H54 (cell line): ENCODE results near the gene RPL32.
"Not testable (repeated sequence)": the region's sequence is repeated elsewhere in the genome, so short reads cannot be mapped to it uniquely, and the experiment has no call there.

Experiments used
- DNase-seq: peaks from one replicate; pipeline ENCODE4 v3.0.0; 2011; ENCODE audit warnings: low spot score, mixed read lengths; ENCODE audit not compliant: insufficient read length
- FAIRE-seq: peaks from 3 replicates; lab custom pipeline; 2011; peaks lifted over from hg19 to GRCh38; lab: Jason Lieb, UNC
- POLR2A ChIP-seq: IDR thresholded peaks from 2 replicates; pipeline ENCODE4 v1.6.1; 2011; ENCODE audit warnings: low read depth, mild to moderate bottlenecking, low read length

RPL32 gene

DNA sequence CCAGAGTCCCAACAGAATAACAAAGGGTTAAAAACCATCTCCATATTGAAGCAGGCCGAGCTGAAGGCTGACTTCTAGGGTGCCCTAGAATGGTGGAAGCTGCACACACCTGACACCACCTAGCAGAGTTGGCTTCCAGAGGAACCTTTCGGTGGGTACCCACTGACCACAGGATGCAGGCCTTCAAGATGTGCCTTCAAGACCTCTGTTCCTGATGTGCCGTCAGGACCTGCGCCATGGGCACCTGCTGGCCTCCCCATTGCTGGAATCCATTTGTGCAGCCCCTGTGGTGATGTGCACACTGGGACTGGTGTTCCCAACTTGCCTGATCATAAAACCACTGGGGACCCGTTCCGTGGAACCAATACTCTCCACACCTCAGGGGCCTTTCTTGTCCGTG lies 35.7 kb upstream of the RPL32 start:
- FAIRE-seq = no peak
- DNase-seq = no peak
- TF ChIP-seq POLR2A = no peak

DNA sequence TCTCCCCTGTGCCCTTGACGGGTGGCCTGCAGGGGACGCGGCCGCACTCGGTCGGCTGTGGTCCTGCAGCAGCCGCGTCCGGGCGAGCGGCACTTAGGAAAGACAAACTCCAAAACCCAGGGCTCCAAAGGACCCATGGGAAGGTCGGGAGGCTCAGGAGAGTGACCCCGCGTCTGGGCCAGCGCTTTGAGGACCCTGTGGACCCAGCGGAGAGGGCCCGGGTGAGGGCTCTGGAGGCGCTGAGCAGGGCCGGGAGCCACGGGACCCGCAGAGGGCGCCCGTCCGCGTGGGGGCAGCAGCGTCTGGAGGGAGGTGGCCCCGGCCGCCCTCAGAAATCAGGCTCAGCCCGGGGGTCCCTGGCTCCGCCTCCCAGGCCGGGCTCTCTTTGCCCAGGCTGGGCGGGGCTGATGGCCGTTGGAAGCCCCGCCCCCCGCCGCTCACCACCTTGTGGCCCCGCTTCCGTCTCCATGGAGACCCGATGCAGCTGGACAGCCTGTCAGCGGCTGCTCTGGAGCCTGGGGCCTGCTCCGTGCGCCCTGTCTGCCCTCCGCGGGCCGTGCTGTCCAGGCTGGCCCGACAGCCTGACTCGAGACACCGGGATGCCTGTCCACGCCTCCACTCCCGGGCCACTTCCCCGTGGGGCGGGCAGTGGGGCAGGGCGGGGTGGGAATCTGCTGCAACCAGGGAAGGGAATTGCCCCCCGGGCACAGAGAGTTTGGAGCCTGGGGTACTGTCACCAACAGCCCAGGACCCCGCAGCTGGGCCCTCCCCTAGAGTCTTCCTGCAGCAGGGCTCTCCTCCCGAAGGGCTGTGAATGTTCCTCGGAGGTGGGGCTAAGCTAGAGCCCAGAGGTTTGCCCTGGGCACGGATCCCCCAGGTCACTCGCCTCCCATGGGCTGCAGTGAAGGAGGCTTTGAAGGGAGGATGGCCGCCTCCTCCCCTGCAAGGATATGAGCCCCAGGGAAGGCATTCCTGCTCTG lies 34.8 kb upstream of the RPL32 start:
- TF ChIP-seq POLR2A = no peak
- FAIRE-seq (no peak), DNase-seq (no peak)

DNA sequence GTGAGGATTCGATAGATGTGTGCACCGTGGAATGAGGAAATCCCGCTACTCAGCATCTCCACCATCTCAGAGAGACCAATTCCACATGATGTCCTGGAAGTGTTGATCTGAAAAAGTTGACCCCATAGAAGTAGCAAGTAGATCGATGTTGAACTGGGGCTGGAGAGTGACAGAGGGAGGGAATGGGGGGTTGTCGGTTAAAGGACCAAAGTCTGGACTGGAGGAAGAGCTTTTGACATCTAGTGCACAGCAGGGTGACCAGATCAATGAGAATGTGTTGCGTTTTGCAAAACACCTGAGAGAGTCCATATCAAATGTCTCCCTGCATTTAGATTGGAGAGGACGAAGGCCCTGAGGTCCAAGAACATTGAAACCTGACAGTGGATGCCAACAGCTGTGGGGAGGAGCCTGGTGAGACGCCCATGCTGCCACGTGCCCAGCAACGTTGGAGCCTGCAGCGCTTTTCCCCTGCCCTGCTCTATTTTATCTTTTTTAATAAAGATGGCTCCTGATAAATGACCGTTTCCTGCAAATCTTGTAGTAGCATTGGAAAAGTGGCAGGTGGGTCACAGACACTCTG lies 30.1 kb upstream of the RPL32 start:
- TF ChIP-seq POLR2A = no peak
- FAIRE-seq = no peak
- DNase-seq = no peak

DNA sequence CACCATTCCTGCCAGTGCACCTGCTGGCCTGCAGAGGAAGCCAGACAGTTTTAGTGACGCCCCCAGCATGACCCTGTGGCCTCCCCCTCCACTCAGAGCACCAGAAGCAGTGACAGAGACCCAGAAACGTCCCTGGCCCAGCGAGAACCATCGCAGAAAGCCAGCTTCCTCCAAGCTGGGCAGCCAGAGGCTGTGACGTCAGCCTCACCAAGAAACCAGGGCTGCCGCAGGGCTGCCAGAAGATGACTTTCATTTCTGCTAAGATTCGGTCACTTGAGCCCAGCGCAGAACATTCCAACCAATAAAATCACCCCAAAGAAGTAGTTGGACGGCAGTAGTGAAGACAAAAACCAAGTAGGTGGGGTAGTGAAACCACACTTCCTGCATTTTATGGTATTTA lies 29.6 kb upstream of the RPL32 start:
- DNase-seq (peak; percentile 49), FAIRE-seq (no peak)
- TF ChIP-seq POLR2A = no peak

GRCh38 chr3:12869035-12869621 lies 27.8 kb upstream of the RPL32 start:
- no peak for DNase-seq
- FAIRE-seq = no peak
- no peak for TF ChIP-seq POLR2A

DNA sequence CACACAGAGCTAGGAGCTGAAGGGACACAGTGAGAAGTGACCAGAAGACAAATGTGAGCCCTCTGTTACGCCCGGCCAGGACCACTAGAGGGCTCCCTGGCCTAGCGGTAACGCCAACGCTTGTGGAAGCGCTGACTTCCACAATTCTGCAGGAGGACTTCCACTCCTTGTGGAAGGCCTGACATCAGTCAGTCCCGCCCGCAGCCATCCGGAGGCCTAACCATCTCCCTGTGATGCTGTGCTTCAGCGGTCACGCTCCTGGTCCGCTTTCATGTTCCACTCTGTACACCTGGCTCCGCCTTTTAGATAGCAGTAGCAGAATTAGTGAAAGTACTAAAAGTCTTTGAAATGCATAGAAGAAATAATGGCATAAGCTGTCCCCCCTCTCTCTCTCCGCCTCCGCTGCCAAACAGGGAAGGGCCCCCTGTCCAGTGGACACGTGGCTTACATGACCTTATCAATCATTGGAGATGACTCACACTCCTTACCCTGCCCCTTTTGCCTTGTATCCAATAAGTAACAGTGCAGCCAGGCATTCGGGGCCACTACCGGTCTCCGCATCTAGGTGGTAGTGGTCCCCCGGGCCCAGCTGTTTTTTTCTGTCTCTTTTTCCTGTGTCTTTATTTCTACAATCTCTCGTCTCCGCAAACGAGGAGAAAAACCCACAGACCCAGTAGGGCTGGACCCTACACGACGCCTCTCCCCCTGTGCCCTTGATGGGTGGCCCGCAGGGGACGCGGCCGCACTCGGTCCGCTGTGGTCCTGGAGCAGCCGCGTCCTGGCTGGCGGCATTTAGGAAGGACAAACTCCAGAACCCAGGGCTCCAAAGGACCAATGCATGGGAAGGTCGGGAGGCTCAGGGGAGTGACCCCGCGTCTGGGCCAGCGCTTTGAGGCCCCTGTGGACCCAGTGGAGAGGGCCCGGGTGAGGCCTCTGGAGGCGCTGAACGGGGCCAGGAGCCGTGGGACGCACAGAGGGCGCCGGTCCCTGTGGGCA lies 27.0 kb upstream of the RPL32 start:
- TF ChIP-seq POLR2A = no peak
- FAIRE-seq (peak; percentile 60), DNase-seq (peak; percentile 89)

- TF ChIP-seq POLR2A = no peak
- FAIRE-seq = no peak
- DNase-seq = no peak
Observed at GRCh38 chr3:12866836-12867235, 25.5 kb upstream of the RPL32 start.

GRCh38 chr3:12865271-12865670 lies 23.9 kb upstream of the RPL32 start:
- DNase-seq (no peak), FAIRE-seq (no peak)
- TF ChIP-seq POLR2A = no peak

DNA sequence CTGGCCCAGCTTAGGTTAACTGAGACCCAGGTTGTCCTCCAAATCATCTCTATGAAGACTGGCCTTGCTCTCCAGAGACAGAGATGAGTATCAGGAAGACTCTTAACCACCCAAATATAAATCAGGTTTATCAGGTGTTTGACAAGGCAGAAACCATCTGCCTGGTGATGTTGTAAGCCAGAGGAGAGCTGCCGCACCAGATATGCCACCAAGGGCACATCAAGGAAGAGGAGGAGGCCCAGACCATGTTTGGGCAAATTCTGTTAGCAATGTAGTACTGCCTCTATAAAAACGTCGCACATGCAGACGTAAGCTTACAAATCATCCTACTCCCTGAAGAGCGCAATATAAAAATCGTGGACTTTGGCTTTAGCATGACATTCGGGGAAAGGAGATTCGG lies 21.0 kb upstream of the RPL32 start:
- FAIRE-seq (no peak), DNase-seq (no peak)
- no peak for TF ChIP-seq POLR2A

- DNase-seq (no peak), FAIRE-seq (no peak)
- no peak for TF ChIP-seq POLR2A
Observed at GRCh38 chr3:12861611-12862010, 20.2 kb upstream of the RPL32 start.

DNA sequence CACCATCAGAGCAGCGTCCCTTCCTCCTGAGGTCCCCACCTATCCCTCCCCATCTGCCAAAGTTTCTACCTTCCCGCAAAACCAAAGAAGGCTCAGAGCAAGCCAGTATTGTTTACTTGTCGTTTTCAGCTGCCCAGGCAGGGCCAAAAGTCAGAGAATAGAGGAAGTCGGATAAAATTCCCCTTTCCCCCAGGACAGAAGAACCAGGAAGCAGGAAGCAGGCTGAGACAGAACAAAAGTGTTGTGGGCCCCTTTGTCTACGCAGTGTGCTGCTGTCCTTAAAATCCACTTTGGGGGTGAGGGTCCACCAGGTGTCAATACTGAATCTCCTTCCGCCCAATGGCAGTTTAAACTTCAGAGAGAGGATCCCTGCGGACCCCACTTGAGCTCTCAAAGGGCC lies 18.5 kb upstream of the RPL32 start:
- DNase-seq = no peak
- no peak for FAIRE-seq
- no peak for TF ChIP-seq POLR2A

- no peak for TF ChIP-seq POLR2A
- no peak for FAIRE-seq
Observed at GRCh38 chr3:12856626-12857025, 15.3 kb upstream of the RPL32 start.

DNA sequence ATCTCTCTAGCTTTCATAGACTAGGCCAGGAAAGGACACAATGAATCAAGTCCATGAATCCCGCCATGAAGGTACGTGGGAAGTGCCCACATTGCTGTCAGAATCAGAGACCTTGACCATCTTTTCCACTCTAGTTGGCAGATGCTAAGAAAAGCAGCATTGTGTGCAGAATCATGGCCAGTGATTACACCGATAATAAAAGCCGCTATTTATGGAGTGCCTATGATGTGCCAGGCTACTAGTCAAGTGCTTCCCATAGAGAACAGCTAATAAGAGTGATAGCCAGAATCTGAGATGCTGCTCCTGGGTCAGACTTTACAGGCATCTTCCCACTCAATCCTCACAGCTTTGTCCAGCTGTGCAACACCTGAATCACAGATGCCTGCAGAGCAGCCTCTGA lies 13.2 kb upstream of the RPL32 start:
- FAIRE-seq = no peak
- DNase-seq = no peak
- TF ChIP-seq POLR2A = no peak

More at GRCh38 chr3:12856626-12857025, 15.3 kb upstream of the RPL32 start:
- no peak for DNase-seq

- not testable (repeated sequence) for DNase-seq, FAIRE-seq
Observed at GRCh38 chr3:12853847-12854246, 12.5 kb upstream of the RPL32 start.
